ENCODE results near the gene TMEM86B. TPM values are rescaled to one million over a fixed set of nuclear protein-coding genes. Genes with fewer than 3 reads are reported as not detected.
"Not testable (repeated sequence)": the region's sequence is repeated elsewhere in the genome, so short reads cannot be mapped to it uniquely, and the experiment has no call there.

The TMEM86B gene
- total RNA-seq, 1 donor from 2014 or later = 193 TPM

GRCh38 chr19:55241935-55242464 is 13.4 kb upstream of the TMEM86B start:
- DNase-seq (ENCODE audit: low spot score) = no peak

- DNase-seq (ENCODE audit: low spot score) = no peak
Measured at GRCh38 chr19:55241143-55241934, 12.8 kb upstream of the TMEM86B start.

- DNase-seq (ENCODE audit: low spot score) = no peak
Measured at GRCh38 chr19:55240713-55241020, 12.1 kb upstream of the TMEM86B start.

GRCh38 chr19:55239004-55239403 is 10.4 kb upstream of the TMEM86B start:
- no peak for DNase-seq (ENCODE audit: low spot score)

- no peak for DNase-seq (ENCODE audit: low spot score)
Measured at GRCh38 chr19:55238030-55238429, 9.5 kb upstream of the TMEM86B start.

- no peak for DNase-seq (ENCODE audit: low spot score)
Measured at GRCh38 chr19:55232986-55233385, 4.4 kb upstream of the TMEM86B start.

GRCh38 chr19:55232286-55232602 is 3.7 kb upstream of the TMEM86B start:
- DNase-seq (ENCODE audit: low spot score) = no peak

GRCh38 chr19:55231391-55232285 is 3.1 kb upstream of the TMEM86B start:
- no peak for DNase-seq (ENCODE audit: low spot score)

GRCh38 chr19:55230780-55231179 is 2.2 kb upstream of the TMEM86B start:
- no peak for DNase-seq (ENCODE audit: low spot score)

GRCh38 chr19:55230329-55230728 is 1.8 kb upstream of the TMEM86B start:
- DNase-seq (ENCODE audit: low spot score) = no peak

- DNase-seq (ENCODE audit: low spot score) = no peak
Measured at GRCh38 chr19:55229789-55230182, 1.2 kb upstream of the TMEM86B start.

- no peak for DNase-seq (ENCODE audit: low spot score)
Measured at GRCh38 chr19:55229145-55229788, 704 bp upstream of the TMEM86B start.

- DNase-seq (ENCODE audit: low spot score) = peak; percentile 39
Measured at GRCh38 chr19:55228015-55228391, 560 bp downstream of the TMEM86B start.

GRCh38 chr19:55227241-55228014 is 1.1 kb downstream of the TMEM86B start:
- no peak for DNase-seq (ENCODE audit: low spot score)

GRCh38 chr19:55226788-55227187 is 1.8 kb downstream of the TMEM86B start:
- no peak for DNase-seq (ENCODE audit: low spot score)

GRCh38 chr19:55226273-55226672 is 2.3 kb downstream of the TMEM86B start:
- no peak for DNase-seq (ENCODE audit: low spot score)

GRCh38 chr19:55225415-55225958 is 3.1 kb downstream of the TMEM86B start:
- DNase-seq (ENCODE audit: low spot score) = no peak

GRCh38 chr19:55224679-55225414 is 3.7 kb downstream of the TMEM86B start:
- not testable (repeated sequence) for DNase-seq (ENCODE audit: low spot score)

GRCh38 chr19:55224038-55224665 is 4.4 kb downstream of the TMEM86B start:
- DNase-seq (ENCODE audit: low spot score) = no peak
